Gastroesophageal sphincter (tissue), 4 donors: ENCODE measurements around the gene SMDT1. TPM values are rescaled to one million over a fixed set of nuclear protein-coding genes. Genes with fewer than 3 reads are reported as not detected.
"Not testable (repeated sequence)": the region's sequence is repeated elsewhere in the genome, so short reads cannot be mapped to it uniquely, and the experiment has no call there.

Experiments used
- ATAC-seq: fragments of 150-250 bp; one replicate; pipeline ENCODE4 v1.9.1; 2016; ENCODE audit warnings: mild to moderate bottlenecking, moderate library complexity
- H3K27ac ChIP-seq, 4 donors: fragments of 200-600 bp; sonication (generic) in 3 of 4; 1 replicate in 3 of 4; 2 replicates in 1 of 4; pipeline ENCODE4 v1.5.1; 2016 to 2019
- H3K27me3 ChIP-seq: fragments of 200-600 bp; sonication (generic); one replicate; pipeline ENCODE4 v1.5.1; 2019
- H3K36me3 ChIP-seq, 2 donors: fragments of 200-600 bp; sonication (generic); one replicate each; pipeline ENCODE4 v1.5.1; 2019; ENCODE audit warnings: control low read depth in 1 of 2
- H3K4me1 ChIP-seq, 3 donors: fragments of 200-600 bp; sonication (generic); 1 replicate in 2 of 3; 2 replicates in 1 of 3; pipeline ENCODE4 v1.5.1; 2016 to 2019; ENCODE audit warnings: control low read depth in 2 of 3
- H3K4me3 ChIP-seq, 2 donors: fragments of 200-600 bp; sonication (generic); one replicate each; pipeline ENCODE4 v1.5.1; 2019; ENCODE audit warnings: mild to moderate bottlenecking in 1 of 2, moderate library complexity in 1 of 2
- H3K9me3 ChIP-seq, 3 donors: fragments of 200-600 bp; sonication (generic); one replicate each; pipeline ENCODE4 v1.5.1; 2017 to 2019; ENCODE audit warnings: control low read depth in 2 of 3
- CTCF ChIP-seq, 4 experiments: fragments of 200-600 bp in 2 of 4; fragments of 450-650 bp in 2 of 4; sonication (generic) in 1 of 4; IDR thresholded peaks; one replicate each; pipeline ENCODE4 v1.5.1; 2017 to 2019; ENCODE audit warnings: antibody characterized with exemption in 4 of 4, mild to moderate bottlenecking in 2 of 4, moderate library complexity in 2 of 4
- EP300 ChIP-seq: sonication (generic); formaldehyde crosslinking; IDR thresholded peaks from one replicate; pipeline ENCODE4 v1.6.1; 2017; ENCODE audit warnings: antibody characterized with exemption, mild to moderate bottlenecking
- POLR2A ChIP-seq, 2 donors: fragments of 450-650 bp; IDR thresholded peaks; one replicate each; pipeline ENCODE4 v1.6.1; 2017; ENCODE audit warnings: antibody characterized with exemption in 2 of 2, mild to moderate bottlenecking in 2 of 2, moderate library complexity in 1 of 2
- POLR2AphosphoS5 ChIP-seq: sonication (generic); formaldehyde crosslinking; IDR thresholded peaks from one replicate; pipeline ENCODE4 v1.6.1; 2017; ENCODE audit warnings: antibody characterized with exemption
- WGBS, 2 donors: methylation state at CpG; one replicate each; pipeline ENCODE4 v1.1.5; 2018; ENCODE audit warnings: low coverage in 1 of 2; 5-methylcytosine and 5-hydroxymethylcytosine counted together
- total RNA-seq, 4 donors: library from RNA; depleted of rRNA; stranded (reverse); fragments of >200 nt; gene quantifications; one replicate each; pipeline ENCODE4 v1.1.0, GENCODE V29; 2016

Gene SMDT1
- total RNA-seq, 4 donors from 2014 or later, result 8.6 to 22.4 (median 19.4) TPM

- no peaks in the 10 kb centered on the region for H3K27me3 ChIP-seq
- H3K27ac ChIP-seq, result no peak overlapping the region
- 97 to 100% methylated on average over 3 of the region's 3 CpGs for WGBS, 2 donors
- no peak for TF ChIP-seq POLR2AphosphoS5
- no peak for TF ChIP-seq POLR2A (IDR thresholded peaks at IDR 0.05)
- no peak for TF ChIP-seq EP300
- no peak for TF ChIP-seq CTCF (IDR thresholded peaks at IDR 0.05)
- peaks cover 0 to 60% (median 0%) of the 10 kb centered on the region in 3 donors for H3K9me3 ChIP-seq
- no peak overlapping the region for H3K4me3 ChIP-seq
- no peaks in the 10 kb centered on the region for H3K4me1 ChIP-seq
- no peak for ATAC-seq
- peaks cover 0 to 34% of the 10 kb centered on the region in 2 donors for H3K36me3 ChIP-seq
Observed at GRCh38 chr22:42101199-42101598, 21.7 kb downstream of the SMDT1 start.

GRCh38 chr22:42104332-42104860 lies 24.9 kb downstream of the SMDT1 start:
- ATAC-seq, H3K27ac ChIP-seq, H3K4me1 ChIP-seq, H3K27me3 ChIP-seq, H3K4me3 ChIP-seq: not testable (repeated sequence)
- H3K36me3 ChIP-seq, result peaks cover 0 to 18% of the 10 kb centered on the region in 2 donors
- peaks cover 0 to 48% (median 0%) of the 10 kb centered on the region in 3 donors for H3K9me3 ChIP-seq
- WGBS, 2 donors, result 87 to 88% methylated on average over 2 to 6 of the region's 6 CpGs

GRCh38 chr22:42108848-42109247 lies 29.3 kb downstream of the SMDT1 start:
- no peak for ATAC-seq
- H3K4me1 ChIP-seq, result no peaks in the 10 kb centered on the region
- H3K36me3 ChIP-seq, result peaks cover 0 to 7% of the 10 kb centered on the region in 2 donors
- H3K4me3 ChIP-seq, result no peak overlapping the region
- no peaks in the 10 kb centered on the region for H3K27me3 ChIP-seq
- TF ChIP-seq POLR2AphosphoS5, result no peak
- TF ChIP-seq CTCF (IDR thresholded peaks at IDR 0.05), result no peak
- TF ChIP-seq POLR2A (IDR thresholded peaks at IDR 0.05), result no peak
- TF ChIP-seq EP300, result no peak
- H3K27ac ChIP-seq, result no peak overlapping the region
- WGBS, 2 donors, result 43 to 79% methylated on average over 1 to 18 of the region's 18 CpGs
- peaks cover 0 to 13% (median 0%) of the 10 kb centered on the region in 3 donors for H3K9me3 ChIP-seq

DNA sequence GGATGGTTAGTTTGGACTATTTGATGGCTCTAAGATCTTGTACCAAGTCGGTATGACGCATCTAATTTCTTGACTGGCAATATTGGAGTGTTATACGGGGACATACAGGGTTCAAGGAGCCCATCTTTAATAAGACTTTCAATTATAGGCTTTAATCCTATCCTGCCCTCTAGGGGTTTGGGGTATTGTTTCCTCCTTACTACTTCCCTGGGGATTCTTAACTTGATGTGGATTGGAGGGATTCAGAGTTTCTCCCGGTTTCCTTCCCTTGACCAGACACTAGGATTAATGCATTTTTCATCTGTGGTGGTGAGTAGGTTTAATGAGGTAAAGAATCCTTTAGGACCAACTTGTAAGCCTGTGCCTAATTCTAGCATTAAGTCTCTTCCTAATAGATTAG lies 32.3 kb downstream of the SMDT1 start:
- ATAC-seq, result no peak
- Histone ChIP-seq H3K9me3 (peaks cover 0 to 11% (median 0%) of the 10 kb centered on the region in 3 donors), H3K4me3 (no peak overlapping the region), H3K36me3 (no peaks in the 10 kb centered on the region), H3K27me3 (no peaks in the 10 kb centered on the region), H3K4me1 (no peaks in the 10 kb centered on the region), H3K27ac (no peak overlapping the region)
- WGBS, 2 donors, result 80 to 87% methylated on average over 4 of the region's 4 CpGs
- no peak for TF ChIP-seq CTCF (IDR thresholded peaks at IDR 0.05)
- TF ChIP-seq POLR2A (IDR thresholded peaks at IDR 0.05), result no peak
- TF ChIP-seq EP300, result no peak
- no peak for TF ChIP-seq POLR2AphosphoS5

- H3K4me1 ChIP-seq, H3K27me3 ChIP-seq, ATAC-seq, H3K27ac ChIP-seq, H3K4me3 ChIP-seq, H3K36me3 ChIP-seq: not testable (repeated sequence)
- peaks cover 0 to 11% (median 0%) of the 10 kb centered on the region in 3 donors for H3K9me3 ChIP-seq
- 13 to 19% methylated on average over 3 of the region's 4 CpGs for WGBS, 2 donors
Observed at GRCh38 chr22:42112793-42113192, 33.3 kb downstream of the SMDT1 start.

DNA sequence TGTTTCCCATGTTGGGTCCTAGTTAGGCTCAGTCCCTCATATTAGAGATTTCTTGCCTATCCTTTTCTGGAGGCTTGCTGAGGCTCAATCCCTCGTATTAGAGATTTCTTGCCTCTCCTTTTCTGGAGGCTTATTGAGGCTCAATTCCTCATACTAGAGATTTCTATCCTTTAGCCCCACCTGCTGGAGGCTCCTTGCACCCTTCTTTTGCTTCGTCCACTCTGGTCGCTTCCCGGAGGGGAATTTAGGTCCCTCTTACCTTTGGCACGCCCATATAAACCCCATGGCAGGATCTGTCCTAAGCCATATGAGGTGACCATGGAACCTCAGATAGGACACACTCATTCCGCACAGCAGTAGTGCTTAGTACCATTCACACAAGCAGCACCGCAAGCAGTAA lies 35.2 kb downstream of the SMDT1 start:
- no peak overlapping the region for H3K4me3 ChIP-seq
- no peak overlapping the region for H3K27ac ChIP-seq
- 61 to 84% methylated on average over 2 to 7 of the region's 7 CpGs for WGBS, 2 donors
- H3K36me3 ChIP-seq, result no peaks in the 10 kb centered on the region
- H3K9me3 ChIP-seq, result peaks cover 0 to 11% (median 0%) of the 10 kb centered on the region in 3 donors
- ATAC-seq, result no peak
- no peaks in the 10 kb centered on the region for H3K27me3 ChIP-seq
- no peaks in the 10 kb centered on the region for H3K4me1 ChIP-seq
- TF ChIP-seq CTCF (IDR thresholded peaks at IDR 0.05) (peak in 1 of 4 experiments; percentile 45), POLR2A (IDR thresholded peaks at IDR 0.05) (no peak), POLR2AphosphoS5 (no peak), EP300 (no peak)

DNA sequence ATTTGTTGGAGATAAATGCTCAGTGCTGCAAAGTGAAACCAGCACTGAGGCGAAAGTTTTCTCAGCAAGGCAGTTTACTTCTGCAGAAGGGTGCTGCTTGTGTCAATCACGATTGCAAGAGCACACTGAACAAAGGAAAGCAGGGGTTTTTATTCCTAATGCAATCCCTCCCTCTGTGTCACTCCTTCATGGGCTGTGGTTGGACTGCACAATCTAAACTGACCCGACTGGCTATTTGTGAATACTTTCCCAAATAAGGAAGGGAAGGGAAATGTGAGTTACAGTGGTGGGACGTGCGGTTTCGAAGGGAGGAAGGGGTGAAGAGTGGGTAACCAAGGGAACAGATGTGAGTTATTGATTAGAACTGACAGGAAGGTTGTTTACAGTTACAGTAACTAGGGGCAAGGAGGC lies 35.9 kb downstream of the SMDT1 start:
- ATAC-seq, result not testable (repeated sequence)
- 72 to 85% methylated on average over 5 to 6 of the region's 6 CpGs for WGBS, 2 donors

More for the DNA sequence above, 35.9 kb downstream of the SMDT1 start:
- H3K4me3 ChIP-seq, H3K4me1 ChIP-seq, H3K27me3 ChIP-seq, H3K36me3 ChIP-seq, H3K27ac ChIP-seq: not testable (repeated sequence)
- peaks cover 0 to 11% (median 0%) of the 10 kb centered on the region in 3 donors for H3K9me3 ChIP-seq
